Smooth muscle cell (in vitro differentiated cells): ENCODE data around the gene GALNT18. TPM values are rescaled to one million over a fixed set of nuclear protein-coding genes. Genes with fewer than 3 reads are reported as not detected.

Source experiments
- DNase-seq: peaks from one replicate; lab custom pipeline; 2025; ENCODE audit not compliant: unreplicated experiment; lab: John Stamatoyannopoulos, UW
- H2AFZ ChIP-seq: fragments of 200-600 bp; sonication (generic); 2 replicates; pipeline ENCODE4 v1.6.0; 2016; ENCODE audit warnings: antibody characterized with exemption, low read depth, mild to moderate bottlenecking
- H3F3A ChIP-seq: fragments of 200-600 bp; sonication (generic); 2 replicates; pipeline ENCODE4 v1.6.0; 2017; ENCODE audit warnings: antibody characterized with exemption, low read depth
- H3K27ac ChIP-seq: fragments of 200-600 bp; sonication (generic); 2 replicates; pipeline ENCODE4 v1.5.1; 2016; ENCODE audit warnings: low read depth, mild to moderate bottlenecking
- H3K27me3 ChIP-seq: fragments of 200-600 bp; sonication (generic); 2 replicates; pipeline ENCODE4 v1.6.1; 2016; ENCODE audit warnings: low read depth, mild to moderate bottlenecking
- H3K36me3 ChIP-seq: fragments of 200-600 bp; sonication (generic); 2 replicates; pipeline ENCODE4 v1.5.1; 2016; ENCODE audit warnings: low read depth
- H3K4me1 ChIP-seq: fragments of 200-600 bp; sonication (generic); 2 replicates; pipeline ENCODE4 v1.5.1; 2016; ENCODE audit warnings: low read depth
- H3K4me2 ChIP-seq: fragments of 200-600 bp; sonication (generic); 2 replicates; pipeline ENCODE4 v1.6.0; 2016; ENCODE audit warnings: mild to moderate bottlenecking
- H3K4me3 ChIP-seq: fragments of 200-600 bp; sonication (generic); 2 replicates; pipeline ENCODE4 v1.5.1; 2016; ENCODE audit warnings: mild to moderate bottlenecking
- H3K79me2 ChIP-seq: fragments of 200-600 bp; sonication (generic); 2 replicates; pipeline ENCODE4 v1.6.0; 2016; ENCODE audit warnings: low read depth, mild to moderate bottlenecking
- H3K9ac ChIP-seq: fragments of 200-600 bp; sonication (generic); 2 replicates; pipeline ENCODE4 v1.6.0; 2016; ENCODE audit warnings: low read depth
- H3K9me3 ChIP-seq: fragments of 200-600 bp; sonication (generic); replicated peaks from 2 replicates; pipeline ENCODE4 v1.5.1; 2016; ENCODE audit warnings: low read depth
- H4K20me1 ChIP-seq: fragments of 200-600 bp; sonication (generic); 2 replicates; pipeline ENCODE4 v1.6.0; 2016; ENCODE audit warnings: low read depth
- CTCF ChIP-seq: fragments of 200-600 bp; sonication (generic); IDR thresholded peaks from 2 replicates; pipeline ENCODE4 v1.5.1; 2017; ENCODE audit warnings: borderline replicate concordance, mild to moderate bottlenecking, antibody characterized with exemption; ENCODE audit not compliant: insufficient read depth, poor library complexity, severe bottlenecking
- WGBS: methylation state at CpG from one replicate; pipeline ENCODE4 v1.1.7; 2016; ENCODE audit warnings: low lambda C conversion rate; 5-methylcytosine and 5-hydroxymethylcytosine counted together
- polyA plus RNA-seq: library from polyadenylated mRNA; unstranded; fragments of >200 nt; fragmentation: Nextera tagmentation; extraction: Ambion mirVana; gene quantifications from 2 replicates; pipeline ENCODE4 v1.2.1, GENCODE V29; 2016
- total RNA-seq: library from RNA; depleted of rRNA; stranded (reverse); fragments of >200 nt; gene quantifications from 2 replicates; pipeline ENCODE4 v1.2.3, GENCODE V29; 2014

The GALNT18 gene
- total and polyA plus RNA-seq, 2 experiments from 2014 or later: 11.5 to 16.3 TPM

DNA sequence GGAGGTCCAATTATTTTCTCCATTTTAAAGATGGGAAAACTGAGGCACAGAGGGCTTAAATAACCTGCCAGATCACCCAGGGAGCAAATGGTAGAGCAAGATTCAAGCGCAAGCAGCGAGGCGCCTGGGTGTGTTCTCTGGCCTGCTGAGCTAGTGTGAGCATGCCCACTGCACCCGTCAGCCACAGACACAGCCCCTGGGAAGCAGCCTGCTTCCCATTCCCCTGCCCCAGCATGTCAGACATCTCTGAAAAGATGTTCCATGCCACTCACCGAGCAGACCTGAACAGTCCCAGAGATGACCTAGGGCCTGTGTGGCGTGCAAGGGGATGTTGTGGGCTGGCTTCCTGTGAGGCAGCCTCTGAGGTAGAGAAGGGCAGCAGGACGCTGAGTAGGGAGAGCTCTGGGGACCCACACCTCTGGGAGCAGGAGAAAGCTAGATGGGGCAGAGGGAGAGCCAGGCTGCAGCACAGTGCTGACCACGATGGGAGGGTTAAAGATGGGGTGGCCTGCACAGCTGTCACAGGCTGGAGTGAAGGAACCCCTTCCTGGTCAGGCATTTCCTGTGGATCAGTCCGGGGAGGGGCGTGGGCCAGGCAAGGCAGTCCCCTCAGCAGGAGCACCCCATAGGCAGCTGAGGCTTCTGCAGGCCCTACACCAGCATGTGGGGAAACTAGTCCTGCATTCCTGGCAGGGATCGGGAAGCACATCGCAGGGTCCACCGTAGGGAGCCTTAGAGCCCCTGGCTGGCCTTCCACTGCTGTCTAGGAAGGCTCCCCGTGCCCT lies 101.4 kb downstream of the GALNT18 start:
- 88% methylated on average over 14 of the region's 14 CpGs for WGBS
- Histone ChIP-seq H3F3A (no peaks in the 10 kb centered on the region), H3K4me2 (no peak overlapping the region), H3K4me1 (no peaks in the 10 kb centered on the region), H2AFZ (no peak overlapping the region), H3K36me3 (no peaks in the 10 kb centered on the region), H3K79me2 (no peaks in the 10 kb centered on the region), H3K9ac (no peak overlapping the region), H3K27ac (no peak overlapping the region), H4K20me1 (peaks cover 19% of the 10 kb centered on the region), H3K4me3 (no peak overlapping the region), H3K27me3 (no peaks in the 10 kb centered on the region), H3K9me3 (no peaks in the 10 kb centered on the region)
- TF ChIP-seq CTCF: no peak
- no peak for DNase-seq

- WGBS: 95% methylated on average over 4 of the region's 4 CpGs
- H3K9ac ChIP-seq: no peak overlapping the region
- TF ChIP-seq CTCF: no peak
These were observed 102.6 kb downstream of the GALNT18 start for GRCh38 chr11:11519184-11519583.

GRCh38 chr11:11514246-11514645 lies 107.6 kb downstream of the GALNT18 start:
- H3F3A ChIP-seq: no peaks in the 10 kb centered on the region
- no peak for DNase-seq
- peaks cover 4% of the 10 kb centered on the region for H3K4me1 ChIP-seq
- no peak overlapping the region for H3K4me3 ChIP-seq
- no peak for TF ChIP-seq CTCF
- H3K27me3 ChIP-seq: no peaks in the 10 kb centered on the region
- H3K36me3 ChIP-seq: no peaks in the 10 kb centered on the region
- no peak overlapping the region for H3K4me2 ChIP-seq
- no peaks in the 10 kb centered on the region for H3K9me3 ChIP-seq
- 97% methylated on average over 3 of the region's 3 CpGs for WGBS
- H3K9ac ChIP-seq: no peak overlapping the region
- no peak overlapping the region for H2AFZ ChIP-seq
- no peak overlapping the region for H3K27ac ChIP-seq
- H4K20me1 ChIP-seq: peaks cover 32% of the 10 kb centered on the region
- no peaks in the 10 kb centered on the region for H3K79me2 ChIP-seq

More at GRCh38 chr11:11519184-11519583, 102.6 kb downstream of the GALNT18 start:
- Histone ChIP-seq H3K36me3 (no peaks in the 10 kb centered on the region), H3K27me3 (no peaks in the 10 kb centered on the region), H4K20me1 (peaks cover 25% of the 10 kb centered on the region), H2AFZ (no peak overlapping the region), H3K4me2 (no peak overlapping the region), H3K9me3 (no peaks in the 10 kb centered on the region), H3K4me1 (no peaks in the 10 kb centered on the region), H3K4me3 (no peak overlapping the region), H3K27ac (no peak overlapping the region), H3K79me2 (no peaks in the 10 kb centered on the region), H3F3A (no peaks in the 10 kb centered on the region)
- DNase-seq: no peak

DNA sequence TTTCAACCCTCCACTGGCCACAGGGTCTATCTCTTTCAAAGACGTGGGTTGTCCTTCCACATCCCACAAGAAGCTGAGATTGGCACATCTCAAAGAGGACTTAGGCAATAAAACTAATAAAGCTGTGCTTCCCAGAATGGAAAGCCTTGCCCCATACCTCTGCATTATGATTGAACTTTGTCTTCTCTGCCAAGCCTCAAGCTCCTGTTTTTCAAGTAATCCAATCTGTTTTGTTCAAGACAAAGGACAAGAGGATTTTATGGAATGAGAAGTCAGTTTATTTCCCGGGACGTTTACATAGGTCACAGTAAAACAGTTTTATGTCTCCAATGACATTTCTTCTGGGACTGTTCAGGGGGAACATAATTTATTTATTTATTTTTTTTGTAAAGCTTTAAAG lies 108.4 kb downstream of the GALNT18 start:
- Histone ChIP-seq H4K20me1 (peaks cover 32% of the 10 kb centered on the region), H3K9me3 (no peaks in the 10 kb centered on the region), H3F3A (no peaks in the 10 kb centered on the region), H3K4me2 (no peak overlapping the region), H3K27ac (no peak overlapping the region), H3K4me3 (no peak overlapping the region), H3K36me3 (no peaks in the 10 kb centered on the region), H3K27me3 (no peaks in the 10 kb centered on the region), H3K4me1 (peaks cover 8% of the 10 kb centered on the region), H2AFZ (no peak overlapping the region), H3K9ac (no peak overlapping the region), H3K79me2 (no peaks in the 10 kb centered on the region)
- WGBS: 90% methylated on average over 3 of the region's 3 CpGs
- no peak for DNase-seq
- TF ChIP-seq CTCF: no peak
